Right atrium auricular region (tissue), 2 donors: ENCODE measurements around the gene APOBEC3G. TPM values are rescaled to one million over a fixed set of nuclear protein-coding genes. Genes with fewer than 3 reads are reported as not detected.
"Not testable (repeated sequence)": the region's sequence is repeated elsewhere in the genome, so short reads cannot be mapped to it uniquely, and the experiment has no call there.

Source experiments
- DNase-seq: peaks from one replicate; pipeline ENCODE4 v3.0.0-alpha.2; 2019; ENCODE audit warnings: low spot score
- H3K27ac ChIP-seq, 2 donors: fragments of 200-600 bp; sonication (generic); 1 replicate in 1 of 2; 2 replicates in 1 of 2; pipeline ENCODE4 v1.5.1; 2016 to 2019
- H3K27me3 ChIP-seq, 2 donors: fragments of 200-600 bp; sonication (generic); one replicate each; pipeline versions ENCODE4 v1.5.1 to v1.6.0; 2017 to 2019
- H3K36me3 ChIP-seq: fragments of 200-600 bp; sonication (generic); one replicate; pipeline ENCODE4 v1.5.1; 2016
- H3K4me1 ChIP-seq, 2 donors: fragments of 200-600 bp; sonication (generic); one replicate each; pipeline versions ENCODE4 v1.5.1 to v1.6.0; 2017 to 2019
- H3K4me3 ChIP-seq, 2 donors: fragments of 200-600 bp; sonication (generic); 1 replicate in 1 of 2; 2 replicates in 1 of 2; pipeline ENCODE4 v1.5.1; 2017 to 2019; ENCODE audit warnings: mild to moderate bottlenecking in 1 of 2, moderate library complexity in 1 of 2
- H3K9me3 ChIP-seq, 2 donors: fragments of 200-600 bp; sonication (generic); one replicate each; pipeline ENCODE4 v1.5.1; 2019
- total RNA-seq, 2 donors: library from RNA; depleted of rRNA; stranded (reverse); fragments of >200 nt; gene quantifications; one replicate each; pipeline ENCODE4 v1.1.0, GENCODE V29; 2016
- TF ChIP-seq, protein P1 (sequence below), 2 donors: fragments of 200-600 bp; sonication (generic); IDR thresholded peaks; one replicate each; pipeline ENCODE4 v1.5.1; 2019; ENCODE audit warnings: antibody characterized with exemption in 2 of 2

Gene APOBEC3G
- total RNA-seq, 2 donors from 2014 or later = 2.5 to 3.2 TPM

DNA sequence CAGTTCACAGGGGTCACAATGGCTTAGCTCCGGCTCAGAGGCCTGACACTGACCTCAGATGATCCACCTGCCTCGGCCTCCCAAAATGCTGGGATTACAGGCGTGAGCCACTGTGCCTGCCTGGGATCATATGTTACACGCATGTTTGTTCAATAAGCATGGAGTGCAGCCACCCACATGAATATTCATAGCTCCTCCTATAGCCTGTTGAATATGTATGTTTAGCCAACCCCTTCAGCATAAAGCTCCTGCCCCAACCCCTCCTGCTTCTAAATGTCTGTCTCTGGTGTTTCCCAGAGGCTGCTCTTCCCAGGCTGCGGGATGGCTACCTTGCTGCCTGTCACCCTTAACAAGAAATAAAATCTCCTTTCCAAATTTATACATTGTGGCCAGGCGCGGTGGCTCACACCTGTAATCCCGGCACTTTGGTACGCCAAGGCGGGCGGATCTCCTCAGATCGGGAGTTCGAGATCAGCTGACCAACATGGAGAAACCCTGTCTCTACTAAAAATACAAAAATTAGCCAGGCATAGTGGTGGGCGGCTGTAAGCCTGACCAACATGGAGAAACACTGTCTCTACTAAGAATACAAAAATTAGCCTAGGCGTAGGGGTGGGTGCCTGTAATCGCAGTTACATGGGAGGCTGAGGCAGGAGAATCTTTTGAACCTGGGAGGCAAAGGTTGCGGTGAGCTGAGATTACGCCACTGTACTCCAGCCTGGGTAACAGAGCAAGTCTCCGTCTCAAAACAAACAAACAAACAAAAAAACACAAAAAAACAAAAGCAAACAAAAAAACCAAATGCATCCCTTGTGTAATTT lies 37.6 kb upstream of the APOBEC3G start:
- TF ChIP-seq, protein P1, sequence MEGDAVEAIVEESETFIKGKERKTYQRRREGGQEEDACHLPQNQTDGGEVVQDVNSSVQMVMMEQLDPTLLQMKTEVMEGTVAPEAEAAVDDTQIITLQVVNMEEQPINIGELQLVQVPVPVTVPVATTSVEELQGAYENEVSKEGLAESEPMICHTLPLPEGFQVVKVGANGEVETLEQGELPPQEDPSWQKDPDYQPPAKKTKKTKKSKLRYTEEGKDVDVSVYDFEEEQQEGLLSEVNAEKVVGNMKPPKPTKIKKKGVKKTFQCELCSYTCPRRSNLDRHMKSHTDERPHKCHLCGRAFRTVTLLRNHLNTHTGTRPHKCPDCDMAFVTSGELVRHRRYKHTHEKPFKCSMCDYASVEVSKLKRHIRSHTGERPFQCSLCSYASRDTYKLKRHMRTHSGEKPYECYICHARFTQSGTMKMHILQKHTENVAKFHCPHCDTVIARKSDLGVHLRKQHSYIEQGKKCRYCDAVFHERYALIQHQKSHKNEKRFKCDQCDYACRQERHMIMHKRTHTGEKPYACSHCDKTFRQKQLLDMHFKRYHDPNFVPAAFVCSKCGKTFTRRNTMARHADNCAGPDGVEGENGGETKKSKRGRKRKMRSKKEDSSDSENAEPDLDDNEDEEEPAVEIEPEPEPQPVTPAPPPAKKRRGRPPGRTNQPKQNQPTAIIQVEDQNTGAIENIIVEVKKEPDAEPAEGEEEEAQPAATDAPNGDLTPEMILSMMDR (IDR thresholded peaks at IDR 0.05) = no peak
- Histone ChIP-seq H3K9me3 (no peaks in the 10 kb centered on the region), H3K27ac (peak overlapping the region; percentile 87 to 89), H3K4me3 (no peak overlapping the region), H3K36me3 (peaks cover 5% of the 10 kb centered on the region), H3K27me3 (no peaks in the 10 kb centered on the region), H3K4me1 (peaks cover 0 to 11% of the 10 kb centered on the region in 2 donors)
- DNase-seq = no peak

DNA sequence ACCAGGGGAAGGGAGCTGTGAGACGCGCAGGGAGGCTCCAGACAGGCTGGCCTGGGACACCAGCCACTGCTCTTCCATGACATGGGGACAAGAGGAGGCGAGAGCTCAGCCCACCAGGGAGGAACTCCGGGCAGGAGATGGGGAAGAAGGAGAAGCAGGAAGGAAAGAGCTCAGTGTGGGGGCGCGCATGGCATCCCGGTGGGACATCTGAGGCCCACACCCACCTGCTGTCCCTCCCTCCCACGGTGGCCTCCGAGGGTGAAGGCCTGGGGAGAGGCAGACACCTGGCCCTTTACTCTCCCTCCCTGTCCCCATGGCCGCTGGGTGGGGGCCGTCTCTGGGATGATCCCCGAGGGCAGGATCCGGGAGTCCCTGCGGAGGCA lies 36.9 kb upstream of the APOBEC3G start:
- not testable (repeated sequence) for H3K36me3 ChIP-seq, H3K9me3 ChIP-seq, H3K27me3 ChIP-seq, DNase-seq
- Histone ChIP-seq H3K4me1 (peaks cover 0 to 11% of the 10 kb centered on the region in 2 donors), H3K27ac (peak overlapping the region; percentile 87 to 89), H3K4me3 (peak overlapping the region; percentile 70 to 77)

DNA sequence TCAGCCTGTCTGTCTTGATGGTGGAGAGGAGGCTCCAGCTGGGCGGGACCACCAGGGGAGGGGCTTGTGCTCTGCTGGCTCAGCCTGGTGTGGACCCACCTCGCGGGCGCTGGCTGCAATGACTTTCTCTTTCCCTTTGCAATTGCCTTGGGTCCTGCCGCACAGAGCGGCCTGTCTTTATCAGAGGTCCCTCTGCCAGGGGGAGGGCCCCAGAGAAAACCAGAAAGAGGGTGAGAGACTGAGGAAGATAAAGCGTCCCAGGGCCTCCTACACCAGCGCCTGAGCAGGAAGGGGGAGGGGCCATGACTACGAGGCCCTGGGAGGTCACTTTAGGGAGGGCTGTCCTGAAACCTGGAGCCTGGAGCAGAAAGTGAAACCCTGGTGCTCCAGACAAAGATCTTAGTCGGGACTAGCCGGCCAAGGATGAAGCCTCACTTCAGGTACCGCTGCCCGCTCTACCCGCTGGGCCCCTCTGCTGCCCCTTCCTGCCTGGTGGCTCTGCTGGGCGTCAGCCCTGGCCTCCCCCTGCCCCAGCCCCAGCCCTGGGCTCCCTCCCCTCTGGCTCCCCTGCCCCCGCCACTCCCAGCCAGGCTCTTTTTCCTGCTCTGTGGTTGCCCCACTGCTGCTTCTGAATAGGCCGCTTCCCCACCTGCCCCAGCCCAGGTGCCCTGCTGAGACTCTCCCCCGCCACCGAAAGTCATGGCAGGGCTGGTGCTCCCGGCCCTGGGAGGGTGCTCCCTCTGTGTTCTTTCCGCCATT lies 36.4 kb upstream of the APOBEC3G start, which contains the start of gene APOBEC3F:
Gene APOBEC3F (plus strand): TSS at position 327 of the 759 bp plus-strand sequence. CDS start 97 bp downstream, at position 424.
- not testable (repeated sequence) for H3K36me3 ChIP-seq, H3K27me3 ChIP-seq, H3K9me3 ChIP-seq
- DNase-seq = peak; percentile 73
- H3K4me3 ChIP-seq = peak within 1 kb of the TSS; percentile 70 to 77
- peaks cover 0 to 11% of the 10 kb centered on the region in 2 donors for H3K4me1 ChIP-seq
- H3K27ac ChIP-seq = peak within 1 kb of the TSS; percentile 87 to 89

GRCh38 chr22:39041908-39042307 lies 35.2 kb upstream of the APOBEC3G start:
- no peak overlapping the region for H3K27ac ChIP-seq
- no peaks in the 10 kb centered on the region for H3K9me3 ChIP-seq
- no peak overlapping the region for H3K4me3 ChIP-seq
- H3K36me3 ChIP-seq = peaks cover 5% of the 10 kb centered on the region
- no peaks in the 10 kb centered on the region for H3K27me3 ChIP-seq
- DNase-seq = no peak
- TF ChIP-seq, protein P1 (IDR thresholded peaks at IDR 0.05) = no peak
- H3K4me1 ChIP-seq = peaks cover 0 to 11% of the 10 kb centered on the region in 2 donors

DNA sequence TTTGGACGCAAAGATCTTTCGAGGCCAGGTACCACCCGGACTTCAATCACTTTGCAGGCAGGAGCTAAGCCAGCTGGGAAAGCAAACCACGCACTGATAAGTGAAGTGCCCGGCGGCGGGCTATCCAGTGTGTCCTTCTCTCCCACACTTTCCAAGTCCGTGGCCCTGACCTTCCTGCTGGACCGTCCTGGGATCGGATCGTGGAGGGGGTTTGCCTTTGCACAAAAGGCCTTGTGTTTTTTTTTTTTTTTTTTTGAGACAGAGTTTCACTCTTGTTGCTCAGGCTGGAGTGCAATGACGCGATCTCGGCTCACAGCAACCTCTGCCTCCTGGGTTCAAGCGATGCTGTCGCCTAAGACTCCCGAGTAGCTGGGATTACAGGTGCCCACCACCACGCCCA lies 34.0 kb upstream of the APOBEC3G start:
- H3K9me3 ChIP-seq, H3K36me3 ChIP-seq, H3K27me3 ChIP-seq, H3K27ac ChIP-seq, DNase-seq, H3K4me3 ChIP-seq: not testable (repeated sequence)
- H3K4me1 ChIP-seq = peaks cover 0 to 11% of the 10 kb centered on the region in 2 donors

GRCh38 chr22:39045136-39045535 lies 31.9 kb upstream of the APOBEC3G start:
- not testable (repeated sequence) for DNase-seq

GRCh38 chr22:39049486-39049885 lies 27.6 kb upstream of the APOBEC3G start:
- DNase-seq, H3K27ac ChIP-seq: not testable (repeated sequence)

More at GRCh38 chr22:39045136-39045535, 31.9 kb upstream of the APOBEC3G start:
- H3K4me1 ChIP-seq = peaks cover 0 to 11% of the 10 kb centered on the region in 2 donors
- H3K9me3 ChIP-seq, H3K4me3 ChIP-seq, H3K36me3 ChIP-seq, H3K27me3 ChIP-seq, H3K27ac ChIP-seq: not testable (repeated sequence)

DNA sequence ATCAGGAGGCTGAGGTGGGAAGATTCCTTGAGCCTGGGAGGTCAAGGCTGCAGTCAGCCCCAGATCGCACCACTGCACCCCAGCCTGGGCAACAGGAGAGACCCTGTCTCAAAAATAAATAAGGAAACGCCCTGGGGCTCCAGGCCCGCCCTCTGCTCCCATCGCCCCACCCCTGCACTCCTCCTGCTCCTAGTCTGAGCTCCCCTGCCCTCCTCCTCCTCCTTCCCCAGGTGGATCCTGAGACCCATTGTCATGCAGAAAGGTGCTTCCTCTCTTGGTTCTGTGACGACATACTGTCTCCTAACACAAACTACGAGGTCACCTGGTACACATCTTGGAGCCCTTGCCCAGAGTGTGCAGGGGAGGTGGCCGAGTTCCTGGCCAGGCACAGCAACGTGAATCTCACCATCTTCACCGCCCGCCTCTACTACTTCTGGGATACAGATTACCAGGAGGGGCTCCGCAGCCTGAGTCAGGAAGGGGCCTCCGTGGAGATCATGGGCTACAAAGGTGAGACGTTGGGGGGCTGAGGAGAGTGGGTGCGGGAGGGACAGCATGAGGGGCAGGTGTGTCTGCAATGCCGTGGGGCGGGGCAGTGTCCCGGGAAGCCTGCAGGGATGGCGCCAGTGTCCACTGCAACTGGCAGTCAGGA lies 25.1 kb upstream of the APOBEC3G start:
- H3K9me3 ChIP-seq, H3K4me3 ChIP-seq, DNase-seq, H3K4me1 ChIP-seq, H3K27me3 ChIP-seq, H3K36me3 ChIP-seq, H3K27ac ChIP-seq: not testable (repeated sequence)

More at GRCh38 chr22:39049486-39049885, 27.6 kb upstream of the APOBEC3G start:
- not testable (repeated sequence) for H3K27me3 ChIP-seq, H3K36me3 ChIP-seq, H3K4me3 ChIP-seq, H3K9me3 ChIP-seq, H3K4me1 ChIP-seq
